A549 (cell line): Measurements from ENCODE around the gene PHEX.

Experiments
- BHLHE40 ChIP-seq: IDR thresholded peaks from 2 replicates; pipeline ENCODE4 v1.6.1; 2012; ENCODE audit warnings: low read depth, low read length, inconsistent platforms
- EP300 ChIP-seq, 2 experiments: fragments of >200 bp; sonication (Bioruptor Twin); formaldehyde crosslinking; IDR thresholded peaks; 2 replicates in 1 of 2; 3 replicates in 1 of 2; pipeline ENCODE4 v1.6.1; 2016 to 2017
- POLR2A ChIP-seq: IDR thresholded peaks from 2 replicates; pipeline ENCODE4 v1.6.1; 2012; ENCODE audit warnings: mild to moderate bottlenecking, low read length
- TF ChIP-seq, protein P1 (sequence below): fragments of >200 bp; sonication (Bioruptor Twin); formaldehyde crosslinking; IDR thresholded peaks from 3 replicates; pipeline ENCODE4 v1.5.1; 2016

DNA sequence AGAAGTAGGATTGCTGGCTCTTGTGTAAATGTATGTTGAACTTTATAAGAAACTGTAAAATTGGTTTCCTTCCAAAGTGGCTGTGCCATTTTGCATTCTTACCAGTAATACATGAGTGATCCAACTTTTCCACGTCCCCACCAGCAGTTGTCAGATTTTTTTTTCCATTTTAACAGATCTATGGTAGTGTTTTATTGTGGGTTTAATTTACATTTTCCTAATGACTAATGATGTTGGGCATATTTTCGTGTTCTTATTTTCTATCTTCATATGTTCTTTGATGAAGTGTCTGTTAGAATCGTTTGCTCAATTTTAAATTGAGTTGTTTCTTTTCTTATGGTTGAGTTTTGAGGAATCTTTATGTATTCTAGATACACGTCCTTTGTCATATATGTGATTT is 56.2 kb downstream of the PHEX start:
- TF ChIP-seq EP300 (IDR thresholded peaks at IDR 0.05), result no peak
- no peak for TF ChIP-seq BHLHE40
- no peak for TF ChIP-seq POLR2A
- TF ChIP-seq, protein P1, sequence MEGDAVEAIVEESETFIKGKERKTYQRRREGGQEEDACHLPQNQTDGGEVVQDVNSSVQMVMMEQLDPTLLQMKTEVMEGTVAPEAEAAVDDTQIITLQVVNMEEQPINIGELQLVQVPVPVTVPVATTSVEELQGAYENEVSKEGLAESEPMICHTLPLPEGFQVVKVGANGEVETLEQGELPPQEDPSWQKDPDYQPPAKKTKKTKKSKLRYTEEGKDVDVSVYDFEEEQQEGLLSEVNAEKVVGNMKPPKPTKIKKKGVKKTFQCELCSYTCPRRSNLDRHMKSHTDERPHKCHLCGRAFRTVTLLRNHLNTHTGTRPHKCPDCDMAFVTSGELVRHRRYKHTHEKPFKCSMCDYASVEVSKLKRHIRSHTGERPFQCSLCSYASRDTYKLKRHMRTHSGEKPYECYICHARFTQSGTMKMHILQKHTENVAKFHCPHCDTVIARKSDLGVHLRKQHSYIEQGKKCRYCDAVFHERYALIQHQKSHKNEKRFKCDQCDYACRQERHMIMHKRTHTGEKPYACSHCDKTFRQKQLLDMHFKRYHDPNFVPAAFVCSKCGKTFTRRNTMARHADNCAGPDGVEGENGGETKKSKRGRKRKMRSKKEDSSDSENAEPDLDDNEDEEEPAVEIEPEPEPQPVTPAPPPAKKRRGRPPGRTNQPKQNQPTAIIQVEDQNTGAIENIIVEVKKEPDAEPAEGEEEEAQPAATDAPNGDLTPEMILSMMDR, result no peak
